ENCODE measurements around the gene C19orf12.

Gene C19orf12

GRCh38 chr19:29706635-29707034 lies 8.4 kb downstream of the C19orf12 start:
- H3K27me3 ChIP-seq (ENCODE audit: low read depth, low read length) = no peaks in the 10 kb centered on the region
- no peak overlapping the region for H3K4me3 ChIP-seq (ENCODE audit: low read depth in 1 of 2, low read length in 2 of 2)
- H3K9me3 ChIP-seq (ENCODE audit: control insufficient read depth in 1 of 2, low read length in 2 of 2) = no peaks in the 10 kb centered on the region
- H3K36me3 ChIP-seq (ENCODE audit: control insufficient read depth in 1 of 2, insufficient read depth in 2 of 2, low read length in 2 of 2) = peaks cover 18 to 51% of the 10 kb centered on the region in 2 donors
- peaks cover 0 to 8% of the 10 kb centered on the region in 2 donors for H3K4me1 ChIP-seq (ENCODE audit: control insufficient read depth in 1 of 2, insufficient read depth in 2 of 2, low read length in 2 of 2)
- H3K27ac ChIP-seq (ENCODE audit: low read length) = no peak overlapping the region

DNA sequence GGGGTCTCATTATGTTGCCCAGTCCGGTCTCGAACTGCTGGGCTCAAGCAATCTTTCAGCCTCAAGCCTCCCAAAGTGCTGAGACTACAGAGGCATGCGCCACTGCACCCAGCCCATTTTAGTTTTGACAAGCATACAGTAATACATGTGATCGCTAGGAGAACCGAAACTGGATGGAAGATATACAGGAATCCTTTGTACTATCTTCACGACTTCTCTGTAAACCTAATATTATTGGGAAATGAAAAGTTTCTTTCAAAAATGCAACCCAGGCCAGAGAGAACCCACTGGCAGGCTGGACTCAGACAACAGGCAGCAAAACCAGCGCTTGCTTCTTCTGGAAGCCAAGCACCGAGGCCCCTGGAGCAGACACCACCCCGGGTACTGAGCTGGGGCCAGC lies 9.4 kb downstream of the C19orf12 start:
- Histone ChIP-seq H3K4me1 (ENCODE audit: control insufficient read depth in 1 of 2, insufficient read depth in 2 of 2, low read length in 2 of 2) (peaks cover 0 to 6% of the 10 kb centered on the region in 2 donors), H3K27me3 (ENCODE audit: low read depth, low read length) (no peaks in the 10 kb centered on the region), H3K9me3 (ENCODE audit: control insufficient read depth in 1 of 2, low read length in 2 of 2) (no peaks in the 10 kb centered on the region), H3K36me3 (ENCODE audit: control insufficient read depth in 1 of 2, insufficient read depth in 2 of 2, low read length in 2 of 2) (peaks cover 18 to 56% of the 10 kb centered on the region in 2 donors), H3K27ac (ENCODE audit: low read length) (no peak overlapping the region), H3K4me3 (ENCODE audit: low read depth in 1 of 2, low read length in 2 of 2) (no peak overlapping the region)

DNA sequence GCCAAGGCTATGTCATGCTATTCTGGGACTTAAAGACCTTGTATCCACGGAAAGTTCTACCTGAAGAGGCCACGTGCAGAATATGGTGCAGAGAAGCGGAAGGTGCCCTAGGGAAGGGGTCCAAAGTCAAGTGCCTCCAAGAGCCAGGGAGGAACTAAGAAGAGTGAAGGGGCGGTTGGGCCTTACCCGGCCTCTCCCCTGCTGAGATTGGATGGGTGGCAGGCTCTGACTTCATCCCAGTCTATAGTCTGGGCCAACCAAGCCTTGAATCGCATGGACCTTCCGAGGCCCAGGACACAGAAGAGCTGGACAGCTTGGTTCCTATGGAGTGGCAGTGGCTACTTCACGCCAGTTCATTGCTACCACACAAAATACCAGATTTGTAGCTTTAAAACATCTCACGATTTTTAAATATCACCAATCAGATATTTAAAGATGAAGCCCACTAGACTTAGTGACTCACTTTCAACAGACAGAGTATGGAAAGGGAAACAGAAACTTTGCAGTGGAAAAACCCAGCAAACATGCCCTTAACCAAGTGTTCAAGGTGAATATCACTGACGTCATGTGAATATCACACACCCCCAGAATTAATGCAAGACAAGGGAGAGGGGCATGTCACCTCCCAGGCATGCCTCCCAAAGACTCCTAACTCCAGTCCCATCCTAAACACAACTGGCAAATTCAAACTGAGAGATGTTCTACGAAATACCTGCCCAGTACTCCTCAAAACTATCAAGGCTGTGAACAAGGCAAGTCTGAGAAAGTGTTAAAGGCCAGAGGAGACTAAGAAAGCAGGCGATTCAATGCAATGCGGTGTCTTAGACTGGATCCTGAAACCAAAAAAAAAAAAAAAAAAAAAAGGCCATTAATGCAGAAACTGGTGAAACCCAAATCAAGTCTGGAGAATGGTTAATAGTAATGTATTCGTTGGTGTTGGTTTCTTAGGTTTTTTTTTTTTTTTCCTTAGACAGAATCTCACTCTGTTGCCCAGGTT lies 10.2 kb downstream of the C19orf12 start:
- Histone ChIP-seq H3K36me3 (ENCODE audit: control insufficient read depth in 1 of 2, insufficient read depth in 2 of 2, low read length in 2 of 2) (peaks cover 18 to 56% of the 10 kb centered on the region in 2 donors), H3K9me3 (ENCODE audit: control insufficient read depth in 1 of 2, low read length in 2 of 2) (no peaks in the 10 kb centered on the region), H3K27me3 (ENCODE audit: low read depth, low read length) (no peaks in the 10 kb centered on the region), H3K4me3 (ENCODE audit: low read depth in 1 of 2, low read length in 2 of 2) (no peak overlapping the region), H3K4me1 (ENCODE audit: control insufficient read depth in 1 of 2, insufficient read depth in 2 of 2, low read length in 2 of 2) (peaks cover 0 to 5% of the 10 kb centered on the region in 2 donors), H3K27ac (ENCODE audit: low read length) (no peak overlapping the region)

- Histone ChIP-seq H3K4me1 (ENCODE audit: control insufficient read depth in 1 of 2, insufficient read depth in 2 of 2, low read length in 2 of 2) (no peaks in the 10 kb centered on the region), H3K27ac (ENCODE audit: low read length) (no peak overlapping the region), H3K27me3 (ENCODE audit: low read depth, low read length) (no peaks in the 10 kb centered on the region), H3K4me3 (ENCODE audit: low read depth in 1 of 2, low read length in 2 of 2) (no peak overlapping the region), H3K9me3 (ENCODE audit: control insufficient read depth in 1 of 2, low read length in 2 of 2) (no peaks in the 10 kb centered on the region), H3K36me3 (ENCODE audit: control insufficient read depth in 1 of 2, insufficient read depth in 2 of 2, low read length in 2 of 2) (peaks cover 18 to 44% of the 10 kb centered on the region in 2 donors)
These were observed 12.1 kb downstream of the C19orf12 start for GRCh38 chr19:29702963-29703320.

DNA sequence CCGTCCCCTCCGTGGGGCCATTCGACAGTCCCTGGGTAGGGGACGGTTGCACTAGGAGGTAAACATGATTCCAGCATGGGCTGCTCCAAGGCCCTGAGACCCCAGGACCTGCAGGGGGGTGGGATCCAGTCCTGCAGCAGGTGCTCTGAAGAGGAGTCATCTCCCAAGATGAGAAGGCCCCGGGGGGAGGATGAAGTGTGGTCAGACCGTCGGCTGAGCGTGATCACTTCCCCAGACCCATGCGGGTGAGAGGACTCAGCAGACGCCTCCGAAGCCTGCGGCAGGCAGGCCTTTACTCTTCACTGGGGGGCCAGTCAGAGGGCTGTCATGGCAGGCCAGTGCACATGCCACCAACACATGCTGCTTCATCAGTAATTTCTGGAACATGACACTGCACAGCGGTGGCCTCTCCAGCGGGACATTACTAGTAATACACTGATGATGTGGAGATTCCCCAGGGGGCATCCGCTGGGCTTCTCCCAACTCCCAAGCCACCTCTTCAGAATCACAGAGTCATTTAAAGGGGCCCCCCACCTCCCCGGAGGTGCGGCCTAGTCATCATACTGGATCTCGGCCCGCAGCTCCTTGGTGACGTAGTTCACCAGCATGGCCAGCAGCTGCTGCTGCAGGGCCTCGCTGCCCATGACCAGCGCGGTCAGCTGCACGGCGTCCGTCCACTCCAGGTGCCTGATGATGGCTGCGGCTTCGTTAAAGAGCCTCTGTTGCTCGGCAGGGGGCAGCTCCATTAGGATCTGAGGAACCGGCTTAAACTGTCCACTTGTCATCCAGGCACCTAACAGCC lies 12.7 kb downstream of the C19orf12 start:
- no peaks in the 10 kb centered on the region for H3K9me3 ChIP-seq (ENCODE audit: control insufficient read depth in 1 of 2, low read length in 2 of 2)
- H3K4me3 ChIP-seq (ENCODE audit: low read depth in 1 of 2, low read length in 2 of 2) = no peak overlapping the region
- H3K36me3 ChIP-seq (ENCODE audit: control insufficient read depth in 1 of 2, insufficient read depth in 2 of 2, low read length in 2 of 2) = peaks cover 15 to 43% of the 10 kb centered on the region in 2 donors
- no peaks in the 10 kb centered on the region for H3K4me1 ChIP-seq (ENCODE audit: control insufficient read depth in 1 of 2, insufficient read depth in 2 of 2, low read length in 2 of 2)
- no peaks in the 10 kb centered on the region for H3K27me3 ChIP-seq (ENCODE audit: low read depth, low read length)
- H3K27ac ChIP-seq (ENCODE audit: low read length) = no peak overlapping the region

DNA sequence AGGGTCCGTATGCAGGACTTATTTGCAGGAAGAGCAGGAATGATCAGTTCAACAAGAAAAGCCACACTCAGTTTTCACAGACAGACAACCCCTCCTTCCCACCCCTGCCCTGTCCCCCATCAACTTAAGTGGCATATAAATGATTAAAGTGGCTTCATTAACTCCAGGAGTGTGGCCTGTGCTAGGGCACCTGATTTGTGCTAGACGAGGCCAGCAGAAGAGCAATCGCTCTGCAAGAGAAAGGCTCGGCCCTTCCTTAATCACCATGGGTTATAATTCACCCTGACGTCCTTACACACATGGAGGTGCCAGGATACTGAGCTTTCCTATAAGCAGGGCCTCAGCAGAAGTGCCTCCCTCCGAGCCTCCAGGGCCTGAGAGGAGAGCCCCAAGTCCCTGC lies 14.6 kb downstream of the C19orf12 start:
- Histone ChIP-seq H3K27ac (ENCODE audit: low read length) (no peak overlapping the region), H3K4me1 (ENCODE audit: control insufficient read depth in 1 of 2, insufficient read depth in 2 of 2, low read length in 2 of 2) (no peaks in the 10 kb centered on the region), H3K4me3 (ENCODE audit: low read depth in 1 of 2, low read length in 2 of 2) (no peak overlapping the region), H3K27me3 (ENCODE audit: low read depth, low read length) (no peaks in the 10 kb centered on the region), H3K9me3 (ENCODE audit: control insufficient read depth in 1 of 2, low read length in 2 of 2) (no peaks in the 10 kb centered on the region), H3K36me3 (ENCODE audit: control insufficient read depth in 1 of 2, insufficient read depth in 2 of 2, low read length in 2 of 2) (peaks cover 5 to 25% of the 10 kb centered on the region in 2 donors)

DNA sequence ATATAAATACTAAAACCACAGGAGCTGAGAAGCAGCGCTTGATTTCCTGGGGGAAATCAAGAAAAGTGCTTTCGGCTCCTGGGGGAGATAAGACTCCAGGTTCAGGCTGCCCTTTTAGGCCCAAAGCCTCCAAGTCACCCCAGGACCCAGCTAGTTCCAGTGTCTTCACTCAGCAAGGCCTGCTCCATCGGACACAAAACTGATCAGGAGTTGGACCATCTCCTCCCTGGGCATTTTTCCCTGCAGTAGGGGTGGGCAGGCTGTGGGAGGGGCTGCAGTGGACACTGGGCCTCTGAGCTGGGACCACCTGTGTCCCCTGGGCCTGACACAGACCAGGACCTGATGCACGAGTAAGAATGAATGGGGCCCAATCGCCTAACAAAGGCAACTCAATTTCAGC lies 15.2 kb downstream of the C19orf12 start:
- Histone ChIP-seq H3K9me3 (ENCODE audit: control insufficient read depth in 1 of 2, low read length in 2 of 2) (no peaks in the 10 kb centered on the region), H3K4me3 (ENCODE audit: low read depth in 1 of 2, low read length in 2 of 2) (no peak overlapping the region)

GRCh38 chr19:29697523-29698261 lies 17.4 kb downstream of the C19orf12 start:
- Histone ChIP-seq H3K36me3 (ENCODE audit: control insufficient read depth in 1 of 2, insufficient read depth in 2 of 2, low read length in 2 of 2) (peaks cover 0 to 16% of the 10 kb centered on the region in 2 donors), H3K27ac (ENCODE audit: low read length) (no peak overlapping the region), H3K4me1 (ENCODE audit: control insufficient read depth in 1 of 2, insufficient read depth in 2 of 2, low read length in 2 of 2) (peaks cover 0 to 10% of the 10 kb centered on the region in 2 donors), H3K27me3 (ENCODE audit: low read depth, low read length) (no peaks in the 10 kb centered on the region), H3K4me3 (ENCODE audit: low read depth in 1 of 2, low read length in 2 of 2) (no peak overlapping the region), H3K9me3 (ENCODE audit: control insufficient read depth in 1 of 2, low read length in 2 of 2) (no peaks in the 10 kb centered on the region)

More for the DNA sequence above, 15.2 kb downstream of the C19orf12 start:
- no peaks in the 10 kb centered on the region for H3K27me3 ChIP-seq (ENCODE audit: low read depth, low read length)
- H3K27ac ChIP-seq (ENCODE audit: low read length) = no peak overlapping the region
- H3K36me3 ChIP-seq (ENCODE audit: control insufficient read depth in 1 of 2, insufficient read depth in 2 of 2, low read length in 2 of 2) = peaks cover 2 to 25% of the 10 kb centered on the region in 2 donors
- peaks cover 0 to 1% of the 10 kb centered on the region in 2 donors for H3K4me1 ChIP-seq (ENCODE audit: control insufficient read depth in 1 of 2, insufficient read depth in 2 of 2, low read length in 2 of 2)

GRCh38 chr19:29696565-29696846 lies 18.6 kb downstream of the C19orf12 start:
- Histone ChIP-seq H3K4me1 (ENCODE audit: control insufficient read depth in 1 of 2, insufficient read depth in 2 of 2, low read length in 2 of 2) (peaks cover 0 to 10% of the 10 kb centered on the region in 2 donors), H3K27me3 (ENCODE audit: low read depth, low read length) (no peaks in the 10 kb centered on the region)

GRCh38 chr19:29695765-29696564 lies 19.1 kb downstream of the C19orf12 start:
- Histone ChIP-seq H3K9me3 (ENCODE audit: control insufficient read depth in 1 of 2, low read length in 2 of 2) (no peaks in the 10 kb centered on the region), H3K4me3 (ENCODE audit: low read depth in 1 of 2, low read length in 2 of 2) (no peak overlapping the region), H3K27me3 (ENCODE audit: low read depth, low read length) (no peaks in the 10 kb centered on the region), H3K27ac (ENCODE audit: low read length) (no peak overlapping the region), H3K36me3 (ENCODE audit: control insufficient read depth in 1 of 2, insufficient read depth in 2 of 2, low read length in 2 of 2) (no peaks in the 10 kb centered on the region), H3K4me1 (ENCODE audit: control insufficient read depth in 1 of 2, insufficient read depth in 2 of 2, low read length in 2 of 2) (peaks cover 0 to 10% of the 10 kb centered on the region in 2 donors)

More at GRCh38 chr19:29696565-29696846, 18.6 kb downstream of the C19orf12 start:
- Histone ChIP-seq H3K27ac (ENCODE audit: low read length) (no peak overlapping the region), H3K9me3 (ENCODE audit: control insufficient read depth in 1 of 2, low read length in 2 of 2) (no peaks in the 10 kb centered on the region), H3K36me3 (ENCODE audit: control insufficient read depth in 1 of 2, insufficient read depth in 2 of 2, low read length in 2 of 2) (peaks cover 0 to 4% of the 10 kb centered on the region in 2 donors), H3K4me3 (ENCODE audit: low read depth in 1 of 2, low read length in 2 of 2) (no peak overlapping the region)
